ENCODE data around the gene AKAP17A. TPM values are rescaled to one million over a fixed set of nuclear protein-coding genes. Genes with fewer than 3 reads are reported as not detected.

AKAP17A gene
- total and polyA plus RNA-seq, 2 donors (not counting 1 experiment from before 2014, with no cell fraction given) = 9.3 to 17.8 TPM

- no peak for TF ChIP-seq CTCF (conservative IDR thresholded peaks at IDR 0.05 in 1 of 2, IDR thresholded peaks at IDR 0.05 in 1 of 2; ENCODE audit: low read depth in 1 of 2, low read length in 2 of 2)
- H3K27ac ChIP-seq (ENCODE audit: insufficient read depth, low read length) = no peak overlapping the region
- H3K9me3 ChIP-seq (ENCODE audit: control insufficient read depth, insufficient read depth, low read depth, low read length) = no peaks in the 10 kb centered on the region
- no peak overlapping the region for H3K4me3 ChIP-seq (replicated peaks in 1 of 4; ENCODE audit: control extremely low read depth in 1 of 4, insufficient read depth in 1 of 4, low read depth in 3 of 4, low read length in 4 of 4)
- no peak for DNase-seq (ENCODE audit: low read depth in 2 of 2)
- no peaks in the 10 kb centered on the region for H3K27me3 ChIP-seq (ENCODE audit: control insufficient read depth, insufficient read depth, low read length)
- no peaks in the 10 kb centered on the region for H3K4me1 ChIP-seq (ENCODE audit: control insufficient read depth, extremely low read depth, insufficient read depth, low read length)
- no peaks in the 10 kb centered on the region for H4K20me1 ChIP-seq (ENCODE audit: control insufficient read depth, extremely low read depth, insufficient read depth, low read length)
- H3K79me2 ChIP-seq (ENCODE audit: control insufficient read depth, insufficient read depth, low read length) = no peaks in the 10 kb centered on the region
- H3K4me2 ChIP-seq (ENCODE audit: extremely low read depth, insufficient read depth, low read length) = no peak overlapping the region
- no peak overlapping the region for H2AFZ ChIP-seq (ENCODE audit: low read length)
- no peak overlapping the region for H3K9ac ChIP-seq (ENCODE audit: insufficient read depth, low read length)
- no peaks in the 10 kb centered on the region for H3K36me3 ChIP-seq (ENCODE audit: control insufficient read depth, insufficient read depth, low read length)
These were observed 37.8 kb downstream of the AKAP17A start for GRCh38 chrX:1629244-1629643.

- no peak overlapping the region for H2AFZ ChIP-seq (ENCODE audit: low read length)
- no peaks in the 10 kb centered on the region for H3K9me3 ChIP-seq (ENCODE audit: control insufficient read depth, insufficient read depth, low read depth, low read length)
- H3K27ac ChIP-seq (ENCODE audit: insufficient read depth, low read length) = no peak overlapping the region
- no peaks in the 10 kb centered on the region for H3K79me2 ChIP-seq (ENCODE audit: control insufficient read depth, insufficient read depth, low read length)
- H3K27me3 ChIP-seq (ENCODE audit: control insufficient read depth, insufficient read depth, low read length) = no peaks in the 10 kb centered on the region
- no peak overlapping the region for H3K4me2 ChIP-seq (ENCODE audit: extremely low read depth, insufficient read depth, low read length)
- H3K9ac ChIP-seq (ENCODE audit: insufficient read depth, low read length) = no peak overlapping the region
- no peaks in the 10 kb centered on the region for H3K36me3 ChIP-seq (ENCODE audit: control insufficient read depth, insufficient read depth, low read length)
- no peaks in the 10 kb centered on the region for H4K20me1 ChIP-seq (ENCODE audit: control insufficient read depth, extremely low read depth, insufficient read depth, low read length)
- TF ChIP-seq CTCF (conservative IDR thresholded peaks at IDR 0.05 in 1 of 2, IDR thresholded peaks at IDR 0.05 in 1 of 2; ENCODE audit: low read depth in 1 of 2, low read length in 2 of 2) (no peak), EZH2 (IDR thresholded peaks at IDR 0.05; ENCODE audit: low read length, missing control alignments) (no peak)
- H3K4me1 ChIP-seq (ENCODE audit: control insufficient read depth, extremely low read depth, insufficient read depth, low read length) = no peaks in the 10 kb centered on the region
- no peak overlapping the region for H3K4me3 ChIP-seq (replicated peaks in 1 of 4; ENCODE audit: control extremely low read depth in 1 of 4, insufficient read depth in 1 of 4, low read depth in 3 of 4, low read length in 4 of 4)
- DNase-seq (ENCODE audit: low read depth in 2 of 2) = no peak
These were observed 54.6 kb downstream of the AKAP17A start for GRCh38 chrX:1646009-1646408.

GRCh38 chrX:1649621-1650020 lies 58.2 kb downstream of the AKAP17A start:
- DNase-seq (ENCODE audit: low read depth in 2 of 2) = no peak
- H3K4me3 ChIP-seq (replicated peaks in 1 of 4; ENCODE audit: control extremely low read depth in 1 of 4, insufficient read depth in 1 of 4, low read depth in 3 of 4, low read length in 4 of 4) = peak overlapping the region in 2 of 4 experiments; percentile 46 to 47

More at GRCh38 chrX:1649621-1650020, 58.2 kb downstream of the AKAP17A start:
- H3K36me3 ChIP-seq (ENCODE audit: control insufficient read depth, insufficient read depth, low read length) = no peaks in the 10 kb centered on the region
- no peak overlapping the region for H3K27ac ChIP-seq (ENCODE audit: insufficient read depth, low read length)
- no peaks in the 10 kb centered on the region for H3K9me3 ChIP-seq (ENCODE audit: control insufficient read depth, insufficient read depth, low read depth, low read length)
- H3K79me2 ChIP-seq (ENCODE audit: control insufficient read depth, insufficient read depth, low read length) = no peaks in the 10 kb centered on the region
- H2AFZ ChIP-seq (ENCODE audit: low read length) = no peak overlapping the region
- H3K4me1 ChIP-seq (ENCODE audit: control insufficient read depth, extremely low read depth, insufficient read depth, low read length) = no peaks in the 10 kb centered on the region
- TF ChIP-seq EZH2 (IDR thresholded peaks at IDR 0.05; ENCODE audit: low read length, missing control alignments) = no peak
- no peak for TF ChIP-seq CTCF (conservative IDR thresholded peaks at IDR 0.05 in 1 of 2, IDR thresholded peaks at IDR 0.05 in 1 of 2; ENCODE audit: low read depth in 1 of 2, low read length in 2 of 2)
- no peaks in the 10 kb centered on the region for H3K27me3 ChIP-seq (ENCODE audit: control insufficient read depth, insufficient read depth, low read length)
- H3K4me2 ChIP-seq (ENCODE audit: extremely low read depth, insufficient read depth, low read length) = peak overlapping the region; percentile 64
- H4K20me1 ChIP-seq (ENCODE audit: control insufficient read depth, extremely low read depth, insufficient read depth, low read length) = no peaks in the 10 kb centered on the region
- no peak overlapping the region for H3K9ac ChIP-seq (ENCODE audit: insufficient read depth, low read length)

Other genes starting within 250 kb of the AKAP17A start
- gene SLC25A6, start 199.5 kb upstream of the AKAP17A start, total RNA-seq = 158 and 194 TPM in 2 replicates
- gene SLC25A6, start 199.5 kb upstream of the AKAP17A start, polyA plus RNA-seq = 220 and 228 TPM in 2 replicates
- 11.0 and 12.9 TPM in 2 replicates for gene ASMTL, start 138.7 kb upstream of the AKAP17A start, total RNA-seq
- 17.7 and 19.8 TPM in 2 replicates for gene ASMTL, start 138.7 kb upstream of the AKAP17A start, polyA plus RNA-seq
- not detected in 2 replicates for gene P2RY8, start 54.4 kb upstream of the AKAP17A start, total RNA-seq
- not detected in 2 replicates for gene P2RY8, start 54.4 kb upstream of the AKAP17A start, polyA plus RNA-seq
- gene ASMT, start 23.5 kb downstream of the AKAP17A start, total RNA-seq = not detected in 2 replicates
- gene ASMT, start 23.5 kb downstream of the AKAP17A start, polyA plus RNA-seq = not detected in 2 replicates

Data from fibroblast of lung (primary cell).